ENCODE measurements around the gene CR1L. TPM values are rescaled to one million over a fixed set of nuclear protein-coding genes. Genes with fewer than 3 reads are reported as not detected.

The CR1L gene
- total and polyA plus RNA-seq, 9 of the 15 experiments (the other 6 are each of a cell fraction or from before 2014, with no cell fraction given), result 10.1 to 74.8 (median 34.3) TPM

DNA sequence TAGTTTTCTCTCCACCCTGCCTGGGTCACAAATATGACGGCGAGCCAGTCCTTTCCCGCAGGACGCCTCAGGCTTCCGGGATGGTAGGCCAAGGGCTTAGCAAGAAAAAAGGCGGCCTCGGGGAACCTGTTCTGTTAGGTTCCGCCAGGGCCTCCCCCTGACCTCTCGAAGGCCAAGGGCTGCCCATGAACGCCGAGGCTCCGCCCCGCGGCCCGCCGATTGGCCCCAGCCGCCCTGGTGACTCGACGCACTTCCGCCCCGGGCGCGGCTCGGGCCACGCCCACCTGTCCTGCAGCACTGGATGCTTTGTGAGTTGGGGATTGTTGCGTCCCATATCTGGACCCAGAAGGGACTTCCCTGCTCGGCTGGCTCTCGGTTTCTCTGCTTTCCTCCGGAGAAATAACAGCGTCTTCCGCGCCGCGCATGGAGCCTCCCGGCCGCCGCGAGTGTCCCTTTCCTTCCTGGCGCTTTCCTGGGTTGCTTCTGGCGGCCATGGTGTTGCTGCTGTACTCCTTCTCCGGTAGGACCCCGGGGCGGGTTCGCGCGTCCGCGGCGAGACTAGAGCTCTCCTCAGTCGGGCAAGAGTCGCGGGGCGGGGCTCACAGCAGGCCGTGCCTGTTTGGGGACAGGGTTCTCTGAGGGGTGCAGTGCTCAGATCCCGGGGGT, 107.0 kb downstream of the CR1L start, which contains the start of gene CD46 (continued):
- TF ChIP-seq, protein P1, sequence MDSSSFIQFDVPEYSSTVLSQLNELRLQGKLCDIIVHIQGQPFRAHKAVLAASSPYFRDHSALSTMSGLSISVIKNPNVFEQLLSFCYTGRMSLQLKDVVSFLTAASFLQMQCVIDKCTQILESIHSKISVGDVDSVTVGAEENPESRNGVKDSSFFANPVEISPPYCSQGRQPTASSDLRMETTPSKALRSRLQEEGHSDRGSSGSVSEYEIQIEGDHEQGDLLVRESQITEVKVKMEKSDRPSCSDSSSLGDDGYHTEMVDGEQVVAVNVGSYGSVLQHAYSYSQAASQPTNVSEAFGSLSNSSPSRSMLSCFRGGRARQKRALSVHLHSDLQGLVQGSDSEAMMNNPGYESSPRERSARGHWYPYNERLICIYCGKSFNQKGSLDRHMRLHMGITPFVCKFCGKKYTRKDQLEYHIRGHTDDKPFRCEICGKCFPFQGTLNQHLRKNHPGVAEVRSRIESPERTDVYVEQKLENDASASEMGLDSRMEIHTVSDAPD (CRISPR knock-in tag; IDR thresholded peaks at IDR 0.05), result no peak
- TF ChIP-seq COPS2 (conservative IDR thresholded peaks at IDR 0.05) (no peak), CLOCK (CRISPR knock-in tag; IDR thresholded peaks at IDR 0.05; ENCODE audit: borderline replicate concordance) (no peak), FOXJ2 (tag; IDR thresholded peaks at IDR 0.05) (no peak), PHF8 (IDR thresholded peaks at IDR 0.05; ENCODE audit: borderline replicate concordance, low read length) (peak; percentile 88), NEUROD1 (IDR thresholded peaks at IDR 0.05; ENCODE audit: borderline replicate concordance, low read depth, low read length, partially characterized antibody) (peak; percentile 71), POLR3A (IDR thresholded peaks at IDR 0.05; ENCODE audit: borderline replicate concordance, extremely low read depth, insufficient read depth, insufficient read length) (no peak), ZNF121 (CRISPR knock-in tag; conservative IDR thresholded peaks at IDR 0.05) (no peak), ZFX (CRISPR knock-in tag; IDR thresholded peaks at IDR 0.05) (peak; percentile 93), YBX1 (IDR thresholded peaks at IDR 0.05) (no peak), ADNP (tag; IDR thresholded peaks at IDR 0.05) (no peak), ZC3H8 (IDR thresholded peaks at IDR 0.05) (no peak), KLF16 (IDR thresholded peaks at IDR 0.05) (no peak), THRAP3 (IDR thresholded peaks at IDR 0.05; ENCODE audit: borderline replicate concordance) (no peak), NFRKB (IDR thresholded peaks at IDR 0.05; ENCODE audit: low read depth) (peak; percentile 75), USF2 (CRISPR knock-in tag; IDR thresholded peaks at IDR 0.05) (peak; percentile 95), ZNF561 (CRISPR knock-in tag; conservative IDR thresholded peaks at IDR 0.05) (no peak)
- TF ChIP-seq, protein P2, sequence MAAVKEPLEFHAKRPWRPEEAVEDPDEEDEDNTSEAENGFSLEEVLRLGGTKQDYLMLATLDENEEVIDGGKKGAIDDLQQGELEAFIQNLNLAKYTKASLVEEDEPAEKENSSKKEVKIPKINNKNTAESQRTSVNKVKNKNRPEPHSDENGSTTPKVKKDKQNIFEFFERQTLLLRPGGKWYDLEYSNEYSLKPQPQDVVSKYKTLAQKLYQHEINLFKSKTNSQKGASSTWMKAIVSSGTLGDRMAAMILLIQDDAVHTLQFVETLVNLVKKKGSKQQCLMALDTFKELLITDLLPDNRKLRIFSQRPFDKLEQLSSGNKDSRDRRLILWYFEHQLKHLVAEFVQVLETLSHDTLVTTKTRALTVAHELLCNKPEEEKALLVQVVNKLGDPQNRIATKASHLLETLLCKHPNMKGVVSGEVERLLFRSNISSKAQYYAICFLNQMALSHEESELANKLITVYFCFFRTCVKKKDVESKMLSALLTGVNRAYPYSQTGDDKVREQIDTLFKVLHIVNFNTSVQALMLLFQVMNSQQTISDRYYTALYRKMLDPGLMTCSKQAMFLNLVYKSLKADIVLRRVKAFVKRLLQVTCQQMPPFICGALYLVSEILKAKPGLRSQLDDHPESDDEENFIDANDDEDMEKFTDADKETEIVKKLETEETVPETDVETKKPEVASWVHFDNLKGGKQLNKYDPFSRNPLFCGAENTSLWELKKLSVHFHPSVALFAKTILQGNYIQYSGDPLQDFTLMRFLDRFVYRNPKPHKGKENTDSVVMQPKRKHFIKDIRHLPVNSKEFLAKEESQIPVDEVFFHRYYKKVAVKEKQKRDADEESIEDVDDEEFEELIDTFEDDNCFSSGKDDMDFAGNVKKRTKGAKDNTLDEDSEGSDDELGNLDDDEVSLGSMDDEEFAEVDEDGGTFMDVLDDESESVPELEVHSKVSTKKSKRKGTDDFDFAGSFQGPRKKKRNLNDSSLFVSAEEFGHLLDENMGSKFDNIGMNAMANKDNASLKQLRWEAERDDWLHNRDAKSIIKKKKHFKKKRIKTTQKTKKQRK (IDR thresholded peaks at IDR 0.05; ENCODE audit: borderline replicate concordance, low read depth, low read length), result no peak
- TF ChIP-seq, protein P3, sequence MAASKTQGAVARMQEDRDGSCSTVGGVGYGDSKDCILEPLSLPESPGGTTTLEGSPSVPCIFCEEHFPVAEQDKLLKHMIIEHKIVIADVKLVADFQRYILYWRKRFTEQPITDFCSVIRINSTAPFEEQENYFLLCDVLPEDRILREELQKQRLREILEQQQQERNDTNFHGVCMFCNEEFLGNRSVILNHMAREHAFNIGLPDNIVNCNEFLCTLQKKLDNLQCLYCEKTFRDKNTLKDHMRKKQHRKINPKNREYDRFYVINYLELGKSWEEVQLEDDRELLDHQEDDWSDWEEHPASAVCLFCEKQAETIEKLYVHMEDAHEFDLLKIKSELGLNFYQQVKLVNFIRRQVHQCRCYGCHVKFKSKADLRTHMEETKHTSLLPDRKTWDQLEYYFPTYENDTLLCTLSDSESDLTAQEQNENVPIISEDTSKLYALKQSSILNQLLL (CRISPR knock-in tag; IDR thresholded peaks at IDR 0.05; ENCODE audit: borderline replicate concordance), result no peak

Measured in K562 (cell line).